GM23338 (cell line): Measurements from ENCODE around the gene PALLD. TPM values are rescaled to one million over a fixed set of nuclear protein-coding genes. Genes with fewer than 3 reads are reported as not detected.

Source experiments
- ATAC-seq: fragments of 200-7000 bp; cut with Tn5 transposase; 3 replicates; pipeline ENCODE4 v1.9.1; 2020
- DNase-seq: peaks from one replicate; pipeline ENCODE4 v3.0.0-alpha.2; 2015; ENCODE audit warnings: low spot score
- H2AFZ ChIP-seq: fragments of 200-600 bp; sonication (generic); 2 replicates; pipeline ENCODE4 v1.8.0; 2016; ENCODE audit warnings: antibody characterized with exemption, mild to moderate bottlenecking, moderate library complexity
- H3F3A ChIP-seq: fragments of 200-600 bp; sonication (generic); replicated peaks from 2 replicates; pipeline ENCODE4 v1.8.0; 2017; ENCODE audit warnings: antibody characterized with exemption, mixed run types, low read depth
- H3K27ac ChIP-seq: fragments of 200-600 bp; sonication (generic); 2 replicates; pipeline ENCODE4 v1.6.1; 2016; ENCODE audit warnings: low read depth
- H3K27me3 ChIP-seq: fragments of 200-600 bp; sonication (generic); 2 replicates; pipeline ENCODE4 v1.8.0; 2016; ENCODE audit warnings: mild to moderate bottlenecking, mixed run types, moderate library complexity; ENCODE audit not compliant: insufficient read depth
- H3K36me3 ChIP-seq: fragments of 200-600 bp; sonication (generic); 2 replicates; pipeline ENCODE4 v1.8.0; 2016; ENCODE audit warnings: mild to moderate bottlenecking; ENCODE audit not compliant: insufficient read depth
- H3K4me1 ChIP-seq: fragments of 200-600 bp; sonication (generic); 2 replicates; pipeline ENCODE4 v1.8.0; 2016; ENCODE audit warnings: mild to moderate bottlenecking, moderate library complexity; ENCODE audit not compliant: insufficient read depth
- H3K4me2 ChIP-seq: fragments of 200-600 bp; sonication (generic); 2 replicates; pipeline ENCODE4 v1.7.1; 2017; ENCODE audit warnings: mixed run types
- H3K4me3 ChIP-seq: fragments of 200-600 bp; sonication (generic); 2 replicates; pipeline ENCODE4 v1.6.1; 2016; ENCODE audit warnings: mixed run types
- H3K79me2 ChIP-seq: fragments of 200-600 bp; sonication (generic); replicated peaks from 2 replicates; pipeline ENCODE4 v1.8.0; 2017; ENCODE audit warnings: mild to moderate bottlenecking; ENCODE audit not compliant: insufficient read depth
- H3K9me2 ChIP-seq: fragments of 200-600 bp; sonication (generic); 2 replicates; pipeline ENCODE4 v1.8.0; 2017; ENCODE audit not compliant: insufficient read depth
- H4K20me1 ChIP-seq: fragments of 200-600 bp; sonication (generic); replicated peaks from 2 replicates; pipeline ENCODE4 v1.8.0; 2017; ENCODE audit warnings: mild to moderate bottlenecking; ENCODE audit not compliant: insufficient read depth
- H3K27ac Mint-ChIP-seq: 2 replicates; pipeline ENCODE4 v1.8.0; 2020; ENCODE audit warnings: inconsistent platforms, mild to moderate bottlenecking, moderate library complexity, mixed read lengths
- H3K27me3 Mint-ChIP-seq: 3 replicates; pipeline ENCODE4 v1.8.0; 2022; ENCODE audit warnings: low read depth, mild to moderate bottlenecking, moderate library complexity, mixed read lengths, inconsistent platforms; ENCODE audit not compliant: insufficient read depth, poor library complexity
- H3K36me3 Mint-ChIP-seq: 3 replicates; pipeline ENCODE4 v1.8.0; 2021; ENCODE audit warnings: low read depth, mild to moderate bottlenecking, inconsistent platforms, moderate library complexity, mixed read lengths
- H3K4me1 Mint-ChIP-seq: 3 replicates; pipeline ENCODE4 v1.8.0; 2020; ENCODE audit warnings: mild to moderate bottlenecking, inconsistent platforms, mixed read lengths
- H3K4me3 Mint-ChIP-seq: 3 replicates; pipeline ENCODE4 v1.8.0; 2021; ENCODE audit warnings: moderate library complexity, mild to moderate bottlenecking, inconsistent platforms, mixed read lengths
- H3K9me3 Mint-ChIP-seq: 3 replicates; pipeline ENCODE4 v1.8.0; 2020; ENCODE audit warnings: moderate library complexity, mild to moderate bottlenecking, inconsistent platforms, mixed read lengths
- CREB1 ChIP-seq: fragments of 250-450 bp; sonication (Bioruptor Pico); IDR thresholded peaks from 2 replicates; pipeline ENCODE4 v1.5.0; 2020; ENCODE audit warnings: low read depth, mild to moderate bottlenecking, moderate library complexity
- EZH2 ChIP-seq: fragments of 200-600 bp; sonication (generic); IDR thresholded peaks from one replicate; pipeline ENCODE4 v1.8.0; 2017; ENCODE audit warnings: antibody characterized with exemption, mild to moderate bottlenecking, low read depth; ENCODE audit not compliant: unreplicated experiment
- EZH2phosphoT487 ChIP-seq: fragments of 200-600 bp; sonication (generic); IDR thresholded peaks from one replicate; pipeline ENCODE4 v1.8.1; 2018; ENCODE audit warnings: antibody characterized with exemption; ENCODE audit not compliant: unreplicated experiment
- JUNB ChIP-seq: IDR thresholded peaks from one replicate; pipeline ENCODE4 v1.6.1; 2016; ENCODE audit warnings: antibody characterized with exemption; ENCODE audit not compliant: unreplicated experiment
- POLR2AphosphoS5 ChIP-seq: IDR thresholded peaks from 2 replicates; pipeline ENCODE4 v1.6.1; 2016; ENCODE audit warnings: antibody characterized with exemption, low read depth
- REST ChIP-seq: IDR thresholded peaks from one replicate; pipeline ENCODE4 v1.6.1; 2018; ENCODE audit warnings: antibody characterized with exemption; ENCODE audit not compliant: unreplicated experiment
- STAT1 ChIP-seq: IDR thresholded peaks from one replicate; pipeline ENCODE4 v1.6.1; 2016; ENCODE audit warnings: antibody characterized with exemption; ENCODE audit not compliant: unreplicated experiment
- ZNF462 ChIP-seq: fragments of 250-450 bp; sonication (Bioruptor Pico); IDR thresholded peaks from 2 replicates; pipeline ENCODE4 v1.5.0; 2020; ENCODE audit warnings: mild to moderate bottlenecking, moderate library complexity
- polyA plus RNA-seq: library from polyadenylated mRNA; unstranded; fragments of >200 nt; fragmentation: Nextera tagmentation; extraction: Ambion mirVana; gene quantifications from 2 replicates; pipeline ENCODE4 v1.2.1, GENCODE V29; 2016
- total RNA-seq: library from RNA; depleted of rRNA; stranded (reverse); fragments of >200 nt; shearing (Covaris generic); gene quantifications from 2 replicates; pipeline ENCODE4 v1.2.3, GENCODE V29; 2014
- TF ChIP-seq, protein P1 (sequence below), 2 experiments: fragments of 200-600 bp in 1 of 2; sonication (generic) in 1 of 2; conservative IDR thresholded peaks; 2 replicates each; pipeline versions ENCODE4 v1.5.1 to v1.6.1; 2016 to 2017; ENCODE audit warnings: antibody characterized with exemption in 2 of 2, low read depth in 2 of 2, mild to moderate bottlenecking in 2 of 2, moderate library complexity in 1 of 2

Gene PALLD
- total and polyA plus RNA-seq, 2 experiments from 2014 or later = 13.1 to 30.2 TPM

DNA sequence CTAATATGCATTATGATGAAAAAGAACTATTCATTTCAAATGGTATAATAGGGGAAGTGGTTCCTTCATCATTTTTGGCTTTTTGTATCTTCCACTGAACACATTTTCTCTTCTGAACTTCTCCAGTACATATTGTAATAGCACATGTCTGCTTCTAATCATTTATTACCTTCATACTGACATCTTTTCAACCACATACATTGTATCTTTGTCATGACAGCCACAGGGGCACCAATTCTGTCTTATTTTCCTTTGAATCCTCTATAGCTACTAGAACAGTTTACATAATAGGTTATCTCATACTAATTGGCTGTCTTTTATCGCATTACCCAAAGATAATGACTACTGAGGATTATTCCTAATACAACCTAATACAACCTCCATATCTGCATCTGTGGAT lies 37.7 kb downstream of the PALLD start:
- Histone ChIP-seq H3K4me3 (no peak overlapping the region), H3K9me2 (0 out of 2 replicates have a peak, but pooled peaks cover 2% of the 10 kb centered on the region), H3K27ac (no peak overlapping the region), H3F3A (no peaks in the 10 kb centered on the region), H3K36me3 (no peaks in the 10 kb centered on the region), H3K27me3 (no peaks in the 10 kb centered on the region), H3K4me2 (no peak overlapping the region), H3K79me2 (no peaks in the 10 kb centered on the region), H4K20me1 (no peaks in the 10 kb centered on the region), H3K4me1 (no peaks in the 10 kb centered on the region), H2AFZ (no peak overlapping the region)
- Mint-ChIP-seq H3K4me3 (no peak overlapping the region), H3K27ac (no peak overlapping the region), H3K4me1 (no peaks in the 10 kb centered on the region), H3K27me3 (peaks cover 2% of the 10 kb centered on the region), H3K9me3 (no peaks in the 10 kb centered on the region), H3K36me3 (no peaks in the 10 kb centered on the region)
- DNase-seq (no peak), ATAC-seq (no peak)
- TF ChIP-seq CREB1 (CRISPR knock-in tag) (no peak), REST (no peak), JUNB (no peak)

DNA sequence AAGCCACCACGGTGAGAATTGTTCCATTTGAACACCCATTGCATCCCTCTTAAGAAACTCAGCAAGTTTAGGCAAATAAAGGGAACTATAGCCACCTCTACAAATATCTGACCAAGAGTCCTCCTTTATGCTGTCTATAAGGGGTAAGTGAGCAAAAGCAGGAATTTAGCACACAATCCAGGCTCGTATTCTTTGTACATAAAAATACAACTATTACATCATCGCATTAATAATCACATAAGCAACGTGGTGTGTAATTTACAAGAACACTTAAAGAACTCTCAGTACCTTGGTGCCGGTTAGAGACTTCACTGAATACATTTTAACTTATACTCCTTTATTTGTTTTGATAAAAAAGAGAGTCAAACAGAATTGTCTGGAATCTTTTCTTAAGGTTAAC lies 38.8 kb downstream of the PALLD start:
- H3K79me2 ChIP-seq = no peaks in the 10 kb centered on the region
- H3K4me1 ChIP-seq = peaks cover 6% of the 10 kb centered on the region
- no peaks in the 10 kb centered on the region for H3K27me3 ChIP-seq
- H3K9me3 Mint-ChIP-seq = no peaks in the 10 kb centered on the region
- H3K27ac Mint-ChIP-seq = no peak overlapping the region
- ATAC-seq = no peak
- no peaks in the 10 kb centered on the region for H3K36me3 Mint-ChIP-seq
- no peaks in the 10 kb centered on the region for H4K20me1 ChIP-seq
- H2AFZ ChIP-seq = no peak overlapping the region
- no peak for DNase-seq
- H3K27ac ChIP-seq = no peak overlapping the region
- peaks cover 4% of the 10 kb centered on the region; the same call in 2 of the 3 replicates for H3K4me1 Mint-ChIP-seq
- peaks cover 2% of the 10 kb centered on the region for H3K27me3 Mint-ChIP-seq
- no peak overlapping the region for H3K4me2 ChIP-seq
- no peak overlapping the region for H3K4me3 ChIP-seq
- 0 out of 2 replicates have a peak, but pooled peaks cover 2% of the 10 kb centered on the region for H3K9me2 ChIP-seq
- H3K4me3 Mint-ChIP-seq = no peak overlapping the region
- H3F3A ChIP-seq = no peaks in the 10 kb centered on the region
- no peaks in the 10 kb centered on the region for H3K36me3 ChIP-seq
- TF ChIP-seq EZH2phosphoT487 (no peak), STAT1 (no peak), POLR2AphosphoS5 (no peak), ZNF462 (no peak), EZH2 (no peak), CREB1 (CRISPR knock-in tag) (no peak)
- TF ChIP-seq, protein P1, sequence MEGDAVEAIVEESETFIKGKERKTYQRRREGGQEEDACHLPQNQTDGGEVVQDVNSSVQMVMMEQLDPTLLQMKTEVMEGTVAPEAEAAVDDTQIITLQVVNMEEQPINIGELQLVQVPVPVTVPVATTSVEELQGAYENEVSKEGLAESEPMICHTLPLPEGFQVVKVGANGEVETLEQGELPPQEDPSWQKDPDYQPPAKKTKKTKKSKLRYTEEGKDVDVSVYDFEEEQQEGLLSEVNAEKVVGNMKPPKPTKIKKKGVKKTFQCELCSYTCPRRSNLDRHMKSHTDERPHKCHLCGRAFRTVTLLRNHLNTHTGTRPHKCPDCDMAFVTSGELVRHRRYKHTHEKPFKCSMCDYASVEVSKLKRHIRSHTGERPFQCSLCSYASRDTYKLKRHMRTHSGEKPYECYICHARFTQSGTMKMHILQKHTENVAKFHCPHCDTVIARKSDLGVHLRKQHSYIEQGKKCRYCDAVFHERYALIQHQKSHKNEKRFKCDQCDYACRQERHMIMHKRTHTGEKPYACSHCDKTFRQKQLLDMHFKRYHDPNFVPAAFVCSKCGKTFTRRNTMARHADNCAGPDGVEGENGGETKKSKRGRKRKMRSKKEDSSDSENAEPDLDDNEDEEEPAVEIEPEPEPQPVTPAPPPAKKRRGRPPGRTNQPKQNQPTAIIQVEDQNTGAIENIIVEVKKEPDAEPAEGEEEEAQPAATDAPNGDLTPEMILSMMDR (conservative IDR thresholded peaks at IDR 0.05; ENCODE audit: low read depth in 2 of 2) = no peak
